GM19023 (cell line): Measurements from ENCODE around the gene SPRR2A.
"Not testable (repeated sequence)": the region's sequence is repeated elsewhere in the genome, so short reads cannot be mapped to it uniquely, and the experiment has no call there.

ENCODE experiments used
- ATAC-seq: cut with Tn5 transposase; IDR thresholded peaks from one replicate; pipeline ENCODE4 v1.9.1; 2021; ENCODE audit warnings: mild to moderate bottlenecking, moderate library complexity; ENCODE audit not compliant: unreplicated experiment

Gene SPRR2A

GRCh38 chr1:153057375-153057774 is at the start of gene SPRR2A:
SPRR2A (minus strand) TSS chr1:153057512; CDS start chr1:153056735, 777 bp downstream.
- no peak for ATAC-seq

GRCh38 chr1:153100245-153100644 is 42.9 kb upstream of the SPRR2A start:
- no peak for ATAC-seq

GRCh38 chr1:153099461-153100045 is 42.2 kb upstream of the SPRR2A start:
- ATAC-seq = no peak

- ATAC-seq = no peak
These were observed 38.5 kb upstream of the SPRR2A start for GRCh38 chr1:153095764-153096163.

DNA sequence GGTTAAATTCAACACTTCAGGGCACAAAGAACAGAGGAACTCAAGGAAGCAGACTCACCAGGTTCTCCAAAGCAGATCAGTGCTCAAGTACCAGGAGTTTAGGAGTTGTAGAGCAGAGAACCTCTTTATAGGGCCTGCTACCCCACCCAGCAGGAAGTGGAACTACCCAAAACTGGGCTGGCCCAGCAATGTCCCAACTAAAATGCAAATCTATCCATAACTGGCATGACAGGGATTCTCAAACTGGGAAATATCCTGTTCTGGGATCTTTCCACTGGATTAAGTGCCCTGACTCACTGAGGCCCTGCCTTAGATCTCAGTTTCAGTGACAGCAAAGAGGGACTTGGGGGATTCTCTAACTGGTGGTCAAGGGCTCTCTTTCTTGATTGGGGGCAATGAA is 37.1 kb upstream of the SPRR2A start, which contains the start of gene SPRR2E:
Gene SPRR2E, minus strand, starts transcription at position 101 of the 400 bp plus-strand sequence. CDS start 775 bp downstream, outside the sequence.
- no peak for ATAC-seq

- no peak for ATAC-seq
These were observed 30.3 kb upstream of the SPRR2A start for GRCh38 chr1:153087652-153088051.

- no peak for ATAC-seq
These were observed 24.4 kb upstream of the SPRR2A start for GRCh38 chr1:153081736-153082135.

DNA sequence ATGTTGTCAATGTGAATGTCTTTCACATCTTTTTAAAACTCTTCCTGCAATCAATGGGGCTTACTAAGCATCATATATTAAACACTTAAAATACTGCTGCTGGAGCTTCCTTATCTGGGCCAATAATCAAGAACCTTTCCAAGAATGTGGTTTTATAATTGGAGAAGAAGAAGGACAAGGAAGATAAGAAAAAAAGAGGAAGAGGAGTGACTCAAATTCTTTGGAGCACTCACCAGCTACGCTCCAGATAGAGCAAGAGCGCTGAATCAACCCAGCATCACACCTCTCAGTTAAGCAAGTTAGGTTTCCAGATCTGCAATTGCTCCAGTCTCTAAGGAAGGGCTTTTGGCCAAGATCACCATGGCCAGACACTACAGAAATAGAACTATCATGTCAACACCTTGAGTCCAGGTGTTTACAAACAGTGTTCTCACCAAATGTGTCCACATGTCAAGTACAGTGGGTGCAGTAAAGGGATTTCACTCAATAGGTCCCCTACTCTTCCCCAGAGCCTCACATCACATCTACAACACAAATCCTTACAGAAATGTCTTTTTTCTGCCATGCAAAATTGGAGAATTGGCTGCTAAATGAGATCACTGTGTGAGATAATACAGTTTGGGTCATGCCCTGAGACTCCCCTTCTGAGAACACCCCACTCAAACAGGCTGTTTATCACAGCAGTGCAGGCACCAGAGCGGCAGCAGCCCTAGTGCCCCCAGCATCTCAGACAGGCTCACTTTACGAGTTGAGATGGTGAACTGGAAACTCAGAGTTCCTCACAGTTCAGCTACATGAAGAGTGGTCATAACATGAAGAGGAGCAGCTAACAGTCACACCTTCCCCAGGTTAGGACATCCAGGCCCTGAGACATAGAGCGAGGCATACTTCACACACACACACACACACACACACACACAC is 15.8 kb upstream of the SPRR2A start:
- ATAC-seq = no peak

DNA sequence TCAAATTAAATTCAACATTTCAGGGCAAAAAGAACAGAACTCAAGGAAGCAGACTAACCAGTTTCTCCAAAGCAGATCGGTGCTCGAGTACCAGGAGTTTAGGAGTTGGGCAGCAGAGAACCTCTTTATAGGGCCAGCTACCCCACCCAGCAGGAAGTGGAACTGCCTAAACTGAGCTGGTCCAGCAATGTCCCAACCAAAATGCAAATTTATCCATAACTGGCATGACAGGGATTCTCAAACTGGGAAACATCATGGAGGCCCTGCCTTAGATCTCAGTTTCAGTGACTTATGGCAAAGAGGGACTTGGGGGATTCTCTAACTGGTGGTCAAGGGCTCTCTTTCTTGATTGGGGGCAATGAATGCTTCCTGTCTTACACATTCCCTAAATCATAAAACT is 14.2 kb upstream of the SPRR2A start, which contains the start of gene SPRR2B:
Gene SPRR2B, minus strand, starts transcription at position 101 of the 400 bp plus-strand sequence. CDS start 772 bp downstream, outside the sequence.
- ATAC-seq = no peak

GRCh38 chr1:153070243-153070642 is 12.9 kb upstream of the SPRR2A start:
- ATAC-seq = no peak

DNA sequence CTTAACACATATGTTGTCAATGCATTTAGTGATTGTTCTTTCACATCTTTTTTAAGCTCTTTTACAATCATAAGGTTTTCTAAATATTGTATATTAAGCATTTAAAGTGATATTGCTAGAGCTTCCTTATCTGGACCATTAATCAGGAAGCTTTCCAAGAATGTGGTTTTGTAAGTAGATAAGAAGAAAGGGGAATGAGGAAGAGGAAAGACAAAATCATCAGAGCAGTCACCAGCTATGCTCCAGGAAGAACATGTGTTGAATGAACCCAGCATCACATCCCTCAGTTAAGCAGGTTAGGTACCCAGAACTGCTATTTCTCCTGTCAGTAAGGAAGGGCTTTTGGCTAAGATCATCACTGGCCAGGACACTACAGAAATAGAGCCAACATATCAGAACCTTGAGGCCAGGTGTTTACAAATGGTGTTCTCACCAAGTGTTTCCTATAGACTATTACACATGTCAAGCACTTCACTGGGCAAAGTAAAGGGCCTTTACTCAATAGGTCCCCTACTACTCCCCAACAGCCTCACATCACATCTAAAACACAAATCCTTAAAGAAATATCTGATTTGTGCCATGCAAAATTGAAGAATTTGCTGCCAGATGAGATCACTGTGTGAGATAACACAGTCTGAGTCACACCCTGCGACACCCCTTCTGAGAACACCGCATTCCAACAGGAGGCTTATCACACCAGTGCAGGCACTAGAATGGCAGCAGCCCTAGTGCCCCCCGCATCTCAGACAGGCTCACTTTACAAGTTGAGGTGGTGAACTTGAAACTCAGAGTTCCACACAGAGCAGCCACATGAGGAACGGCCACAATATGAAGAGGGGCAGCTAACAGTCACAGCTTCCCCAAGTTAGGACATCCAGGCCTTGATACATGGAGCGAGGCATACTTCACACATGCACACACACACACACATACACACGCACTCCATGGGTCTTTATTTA is 1.8 kb upstream of the SPRR2A start:
- ATAC-seq = no peak

DNA sequence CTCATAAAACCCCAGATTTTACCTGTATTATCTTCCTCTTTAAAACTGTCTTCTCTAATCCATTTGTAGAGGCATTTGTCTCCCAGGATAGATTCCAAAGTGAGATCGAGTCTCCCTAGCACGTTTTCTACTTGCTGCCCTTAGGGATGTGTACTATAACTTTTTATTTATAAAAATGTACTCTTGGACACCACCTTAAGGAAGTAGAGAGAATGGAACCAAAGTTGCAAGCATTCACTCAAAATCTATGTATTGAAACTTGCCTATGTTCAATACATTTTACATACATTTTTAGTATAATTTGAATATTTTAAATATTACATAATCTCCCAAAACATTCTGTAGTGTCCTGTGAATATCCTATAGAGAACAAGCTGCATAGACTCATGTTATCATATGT is 842 bp upstream of the SPRR2A start:
- no peak for ATAC-seq

DNA sequence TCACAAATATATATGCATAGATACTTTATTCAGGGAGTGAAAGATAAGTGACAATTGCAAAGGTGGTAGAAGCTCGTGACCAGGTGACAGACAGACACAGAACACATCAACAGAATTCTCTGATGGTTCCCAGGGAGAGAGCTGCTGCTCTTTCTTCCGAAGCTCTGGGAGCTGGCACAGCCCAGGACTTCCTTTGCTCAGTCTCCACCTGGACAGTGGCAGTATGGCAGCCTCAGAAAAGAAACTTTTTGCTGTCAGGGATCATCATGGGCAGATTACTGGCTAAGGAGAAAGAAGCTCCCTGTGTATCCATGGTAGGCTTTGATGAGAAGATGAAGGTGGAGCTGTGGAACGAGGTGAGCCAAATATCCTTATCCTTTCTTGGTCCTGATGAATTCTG is 1.2 kb downstream of the SPRR2A start:
- ATAC-seq = not testable (repeated sequence)

- no peak for ATAC-seq
These were observed 8.1 kb downstream of the SPRR2A start for GRCh38 chr1:153049211-153049610.

- ATAC-seq = no peak
These were observed 16.2 kb downstream of the SPRR2A start, which contains the start of gene SPRR2D for GRCh38 chr1:153040950-153041631. SPRR2D (minus strand) TSS chr1:153041120; CDS start chr1:153040346, 774 bp downstream.

- no peak for ATAC-seq
These were observed 22.1 kb downstream of the SPRR2A start for GRCh38 chr1:153035211-153035610.

DNA sequence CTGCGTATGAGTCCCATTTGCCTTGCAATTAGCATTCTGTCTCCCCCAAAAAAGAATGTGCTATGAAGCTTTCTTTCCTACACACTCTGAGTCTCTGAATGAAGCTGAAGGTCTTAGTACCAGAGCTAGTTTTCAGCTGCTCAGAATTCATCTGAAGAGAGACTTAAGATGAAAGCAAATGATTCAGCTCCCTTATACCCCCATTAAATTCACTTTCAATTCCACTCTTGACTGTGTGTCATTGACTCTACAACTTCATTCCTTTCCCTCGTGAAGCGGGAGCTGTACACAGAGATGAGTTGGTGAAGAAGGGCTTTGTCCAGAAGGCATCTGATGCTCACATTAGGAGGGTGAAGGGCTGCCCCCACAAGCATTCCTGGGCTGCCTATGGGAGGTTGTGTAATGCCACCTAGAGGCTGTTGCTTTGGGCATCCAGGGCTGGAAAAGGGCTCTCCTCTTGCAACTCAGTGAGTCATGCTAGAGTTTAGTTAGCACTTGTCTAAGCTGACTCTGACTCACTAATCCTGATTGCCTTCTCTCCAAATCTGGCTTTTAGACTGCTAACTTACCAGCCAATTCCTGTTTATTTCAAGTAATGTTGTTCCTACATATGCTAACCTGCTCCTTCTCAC is 24.5 kb downstream of the SPRR2A start:
- ATAC-seq = no peak

DNA sequence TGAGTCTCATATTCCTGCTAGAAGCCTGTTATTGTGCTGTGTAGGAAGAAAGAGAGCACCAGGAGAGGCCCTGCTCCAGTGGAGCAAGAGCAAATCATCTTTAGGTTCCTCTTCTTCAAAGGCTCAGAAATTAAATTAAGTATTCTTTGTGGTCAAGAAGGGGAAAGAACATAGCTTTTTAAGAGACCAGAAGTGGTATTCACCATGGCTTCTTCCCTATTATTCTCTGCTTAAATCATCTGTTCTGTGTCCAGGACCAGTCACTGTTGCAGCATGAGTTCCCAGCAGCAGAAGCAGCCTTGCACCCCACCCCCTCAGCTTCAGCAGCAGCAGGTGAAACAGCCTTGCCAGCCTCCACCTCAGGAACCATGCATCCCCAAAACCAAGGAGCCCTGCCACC is 25.2 kb downstream of the SPRR2A start:
- no peak for ATAC-seq

DNA sequence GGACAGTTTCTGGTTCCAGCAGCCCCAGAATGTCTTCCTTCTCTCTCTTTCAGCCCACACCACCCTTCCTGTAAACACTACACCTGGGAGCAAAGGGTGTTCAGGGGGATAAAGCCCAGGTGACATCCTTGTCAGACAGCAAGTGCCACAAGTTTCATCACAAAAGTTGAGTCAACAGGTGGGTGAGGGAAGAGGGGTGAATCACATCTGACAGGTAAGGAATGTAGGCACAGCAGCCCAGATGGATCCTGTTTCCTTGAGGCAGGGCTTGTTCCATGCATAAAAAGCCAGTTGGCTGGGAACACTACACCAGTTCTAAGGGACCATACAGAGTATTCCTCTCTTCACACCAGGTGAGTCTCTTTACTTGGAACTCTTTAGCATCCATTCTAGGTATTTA is 26.4 kb downstream of the SPRR2A start, which contains the start of gene SPRR1B:
Gene SPRR1B, plus strand, starts transcription at position 309 of the 400 bp plus-strand sequence. CDS start 1,143 bp downstream, outside the sequence.
- ATAC-seq = no peak
